ENCODE measurements around the gene TNFRSF19.
A peak's percentile ranks its signal among the peaks of the same experiment; 100 is the strongest.
"Not testable (repeated sequence)": the region's sequence is repeated elsewhere in the genome, so short reads cannot be mapped to it uniquely, and the experiment has no call there.

TNFRSF19 gene, protein sequence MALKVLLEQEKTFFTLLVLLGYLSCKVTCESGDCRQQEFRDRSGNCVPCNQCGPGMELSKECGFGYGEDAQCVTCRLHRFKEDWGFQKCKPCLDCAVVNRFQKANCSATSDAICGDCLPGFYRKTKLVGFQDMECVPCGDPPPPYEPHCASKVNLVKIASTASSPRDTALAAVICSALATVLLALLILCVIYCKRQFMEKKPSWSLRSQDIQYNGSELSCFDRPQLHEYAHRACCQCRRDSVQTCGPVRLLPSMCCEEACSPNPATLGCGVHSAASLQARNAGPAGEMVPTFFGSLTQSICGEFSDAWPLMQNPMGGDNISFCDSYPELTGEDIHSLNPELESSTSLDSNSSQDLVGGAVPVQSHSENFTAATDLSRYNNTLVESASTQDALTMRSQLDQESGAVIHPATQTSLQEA

GRCh38 chr13:23570099-23570920 lies at the start of gene TNFRSF19:
TSS of gene TNFRSF19 (plus strand) at chr13:23570412. CDS start at chr13:23590184, 19,772 bp downstream.
- DNase-seq: peak; percentile 79

DNA sequence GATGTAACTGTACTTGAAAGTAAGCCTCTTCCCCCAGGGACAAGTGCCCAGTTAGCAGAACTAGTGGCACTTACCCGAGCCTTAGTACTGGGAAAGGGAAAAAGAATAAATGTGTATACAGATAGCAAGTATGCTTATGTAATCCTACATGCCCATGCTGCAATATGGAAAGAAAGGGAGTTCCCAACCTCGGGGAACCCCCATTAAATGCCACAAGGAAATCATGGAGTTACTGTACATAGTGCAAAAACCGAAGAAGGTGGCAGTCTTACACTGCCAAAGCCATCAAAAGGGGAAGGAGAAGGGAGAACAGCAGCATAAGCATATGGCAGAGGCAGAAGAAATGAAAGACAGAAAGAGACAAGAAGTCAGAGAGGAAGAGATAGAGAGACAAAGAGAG lies 40.3 kb upstream of the TNFRSF19 start:
- not testable (repeated sequence) for DNase-seq

DNA sequence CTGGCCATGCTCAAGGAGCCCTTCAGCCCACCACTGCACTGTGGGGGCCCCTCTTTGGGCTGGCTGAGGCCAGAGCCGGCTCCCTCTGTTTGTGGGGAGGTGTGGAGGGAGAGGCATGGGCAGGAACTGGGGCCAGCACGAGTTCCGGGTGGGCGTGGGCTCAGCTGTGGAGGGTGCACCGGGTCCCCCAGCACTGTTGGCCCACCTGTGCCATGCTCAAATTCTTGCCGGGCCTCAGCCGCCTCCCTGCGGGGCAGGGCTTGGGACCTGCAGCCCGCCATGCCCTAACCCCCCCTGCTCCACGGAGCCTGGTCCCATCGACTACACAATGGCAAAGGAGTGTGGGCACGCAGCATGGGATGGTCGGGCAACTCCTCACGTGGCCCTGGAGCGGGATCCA lies 38.8 kb upstream of the TNFRSF19 start:
- DNase-seq: no peak

DNA sequence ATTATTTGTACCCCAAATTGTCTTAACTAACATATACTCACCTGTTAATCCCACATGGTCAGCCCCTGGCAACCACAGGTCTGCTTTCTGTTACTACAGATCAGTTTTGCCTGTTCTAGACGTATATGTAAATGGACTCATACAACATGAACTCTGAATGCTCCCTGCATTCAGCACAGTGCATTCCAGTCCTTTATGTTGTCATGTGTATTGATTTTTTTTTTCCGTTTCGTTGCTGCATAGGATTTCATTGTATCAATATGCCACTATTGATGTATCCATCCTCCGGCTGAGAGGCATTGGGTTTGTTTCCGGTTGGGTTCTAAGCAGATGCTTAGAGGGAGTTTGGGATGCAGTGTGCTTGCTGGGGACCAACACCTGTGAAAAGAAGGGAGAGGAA lies 36.1 kb upstream of the TNFRSF19 start:
- no peak for DNase-seq

- DNase-seq: no peak
Observed at GRCh38 chr13:23541221-23541824, 28.9 kb upstream of the TNFRSF19 start.

GRCh38 chr13:23544668-23545067 lies 25.5 kb upstream of the TNFRSF19 start:
- DNase-seq: no peak

- peak; percentile 67 for DNase-seq
Observed at GRCh38 chr13:23547000-23547590, 23.1 kb upstream of the TNFRSF19 start.

DNA sequence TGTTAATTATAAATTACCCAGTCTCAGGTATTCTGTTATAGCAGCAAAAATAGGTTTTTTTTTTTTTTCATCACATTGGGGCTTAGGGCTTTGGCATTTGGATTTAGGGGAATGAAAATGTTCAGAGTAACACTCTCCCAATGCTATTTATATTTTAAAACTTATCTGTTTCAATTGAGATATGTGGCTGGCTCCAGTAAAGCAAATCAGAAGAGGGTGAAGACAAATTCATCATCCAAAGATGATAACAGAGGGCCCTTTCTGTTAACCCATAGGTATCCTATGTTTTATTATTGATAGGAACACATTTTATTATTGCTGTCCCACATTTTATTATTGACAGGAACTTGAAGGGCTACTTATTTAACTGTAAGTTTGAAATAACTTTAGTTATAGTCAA lies 20.5 kb upstream of the TNFRSF19 start:
- no peak for DNase-seq

GRCh38 chr13:23550163-23550562 lies 20.0 kb upstream of the TNFRSF19 start:
- no peak for DNase-seq

DNA sequence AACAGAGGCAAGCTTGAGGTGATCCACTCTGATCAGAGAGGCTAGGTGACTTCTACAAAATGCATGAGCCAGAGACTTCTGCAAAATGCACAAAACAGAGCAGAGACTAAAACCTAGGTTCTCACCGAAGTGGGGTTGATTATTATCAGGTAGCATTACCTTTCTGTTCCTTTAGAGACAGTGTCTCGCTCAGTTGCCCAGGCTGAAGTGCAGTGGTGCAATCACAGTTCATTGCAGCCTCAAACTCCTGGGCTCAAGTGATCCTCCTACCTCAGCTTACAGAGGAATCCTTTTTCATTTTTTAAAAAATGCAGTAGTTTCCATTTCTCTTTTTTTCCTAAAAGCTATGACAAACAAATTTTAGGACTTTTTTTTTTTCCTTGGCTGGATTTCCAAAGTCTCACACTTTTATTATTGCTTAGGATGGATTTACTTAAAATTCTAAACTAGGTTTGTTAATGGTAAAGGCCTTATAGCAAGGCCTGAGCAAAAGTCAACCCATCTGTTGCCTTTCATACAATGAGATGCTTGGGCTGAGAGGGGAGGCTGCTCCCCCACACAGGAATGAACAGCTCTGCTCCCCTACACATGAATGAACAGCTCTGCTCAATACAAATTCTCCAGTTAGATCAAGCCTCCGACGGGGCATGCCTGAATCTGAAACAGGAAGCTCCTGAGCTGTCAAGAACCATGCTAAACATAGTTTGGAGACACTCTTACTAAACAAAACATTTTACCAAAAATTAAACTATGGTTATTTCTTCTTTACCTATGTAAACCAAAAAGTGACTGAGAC lies 18.8 kb upstream of the TNFRSF19 start:
- no peak for DNase-seq

DNA sequence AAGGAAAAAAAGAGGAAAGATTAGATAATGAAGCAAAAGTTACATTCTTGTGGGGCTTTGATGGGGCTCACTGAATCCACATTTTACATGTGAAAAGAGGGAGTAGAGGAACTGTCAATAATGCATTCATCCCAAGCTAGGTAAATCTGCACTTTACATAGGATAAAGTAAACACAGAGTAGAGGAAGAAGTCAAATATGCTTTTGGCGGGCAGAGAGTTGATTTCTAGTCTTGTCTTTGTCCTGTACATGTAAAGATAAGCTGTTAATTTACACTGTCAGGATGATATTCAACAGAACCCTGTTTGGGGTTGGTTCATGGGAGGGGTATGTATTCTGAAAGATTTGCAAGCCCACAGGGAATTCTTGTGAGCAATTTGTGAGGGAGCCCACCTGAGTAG lies 18.0 kb upstream of the TNFRSF19 start:
- no peak for DNase-seq

GRCh38 chr13:23552661-23553060 lies 17.6 kb upstream of the TNFRSF19 start:
- DNase-seq: no peak

- no peak for DNase-seq
Observed at GRCh38 chr13:23554000-23554399, 16.2 kb upstream of the TNFRSF19 start.

- DNase-seq: no peak
Observed at GRCh38 chr13:23557043-23557442, 13.2 kb upstream of the TNFRSF19 start.

DNA sequence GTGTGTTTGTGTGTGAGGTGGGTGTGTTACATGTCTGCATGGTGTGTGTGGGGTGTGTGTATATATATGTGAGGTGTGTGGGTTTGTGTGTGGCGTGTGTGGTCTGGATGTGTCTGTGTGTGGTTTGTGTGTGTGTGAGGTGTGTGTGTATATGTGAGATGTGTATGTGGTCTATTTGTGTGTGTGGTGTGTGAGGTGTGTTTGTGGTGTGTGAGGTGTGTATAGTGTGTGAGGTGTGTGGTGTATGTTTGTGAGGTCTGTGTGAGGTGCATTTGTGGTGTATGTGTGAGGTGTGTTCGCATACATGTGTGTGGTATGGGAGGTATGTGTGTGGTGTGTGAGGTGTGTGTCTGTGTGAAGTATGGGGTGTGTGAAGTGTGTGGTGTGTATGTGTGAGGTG lies 12.5 kb upstream of the TNFRSF19 start:
- no peak for DNase-seq

- no peak for DNase-seq
Observed at GRCh38 chr13:23558675-23559536, 11.3 kb upstream of the TNFRSF19 start.

GRCh38 chr13:23560571-23561089 lies 9.6 kb upstream of the TNFRSF19 start:
- DNase-seq: no peak

DNA sequence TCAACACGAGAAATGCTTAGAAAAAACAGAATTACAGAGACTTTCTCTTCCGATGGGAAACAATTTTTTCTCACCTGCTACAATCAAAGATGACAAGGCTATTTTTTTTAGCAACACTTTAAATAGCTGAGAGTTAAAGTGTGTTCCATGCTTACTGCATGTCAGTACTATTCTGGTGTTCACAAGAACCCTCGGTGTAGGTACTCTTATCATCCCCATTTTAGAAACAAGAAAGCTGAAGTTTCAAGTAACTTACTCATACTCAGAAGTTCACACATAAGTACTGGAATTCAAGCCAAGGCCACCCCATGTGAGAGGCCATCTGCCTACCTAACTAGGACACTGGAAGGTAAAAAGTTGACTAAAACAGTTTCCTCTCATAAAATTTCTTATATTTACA lies 9.0 kb upstream of the TNFRSF19 start:
- DNase-seq: no peak

GRCh38 chr13:23563085-23563845 lies 6.9 kb upstream of the TNFRSF19 start:
- DNase-seq: no peak

GRCh38 chr13:23567906-23568460 lies 2.2 kb upstream of the TNFRSF19 start:
- no peak for DNase-seq

Measured in right hindlimb (tissue), 1 donor.